GM19351 (cell line): Measurements from ENCODE around the gene BCORL1.

Source experiments
- ATAC-seq: cut with Tn5 transposase; IDR thresholded peaks from one replicate; pipeline ENCODE4 v1.9.1; 2021; ENCODE audit warnings: mild to moderate bottlenecking, moderate library complexity; ENCODE audit not compliant: unreplicated experiment

Gene BCORL1

GRCh38 chrX:130009658-130010223, 27.3 kb downstream of the BCORL1 start:
- ATAC-seq, result no peak

- no peak for ATAC-seq
These were observed 30.2 kb downstream of the BCORL1 start for GRCh38 chrX:130012683-130013082.

DNA sequence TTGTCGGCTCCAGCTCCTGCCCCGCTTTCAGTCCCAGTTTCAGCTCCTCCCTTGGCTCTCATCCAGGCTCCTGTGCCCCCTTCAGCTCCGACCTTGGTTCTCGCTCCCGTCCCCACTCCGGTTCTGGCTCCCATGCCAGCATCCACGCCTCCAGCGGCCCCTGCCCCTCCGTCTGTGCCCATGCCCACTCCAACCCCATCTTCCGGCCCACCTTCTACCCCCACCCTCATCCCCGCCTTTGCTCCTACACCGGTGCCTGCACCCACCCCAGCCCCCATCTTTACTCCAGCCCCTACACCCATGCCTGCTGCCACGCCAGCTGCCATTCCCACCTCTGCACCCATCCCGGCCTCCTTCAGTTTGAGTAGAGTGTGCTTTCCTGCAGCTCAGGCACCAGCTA, 31.2 kb downstream of the BCORL1 start:
- no peak for ATAC-seq

DNA sequence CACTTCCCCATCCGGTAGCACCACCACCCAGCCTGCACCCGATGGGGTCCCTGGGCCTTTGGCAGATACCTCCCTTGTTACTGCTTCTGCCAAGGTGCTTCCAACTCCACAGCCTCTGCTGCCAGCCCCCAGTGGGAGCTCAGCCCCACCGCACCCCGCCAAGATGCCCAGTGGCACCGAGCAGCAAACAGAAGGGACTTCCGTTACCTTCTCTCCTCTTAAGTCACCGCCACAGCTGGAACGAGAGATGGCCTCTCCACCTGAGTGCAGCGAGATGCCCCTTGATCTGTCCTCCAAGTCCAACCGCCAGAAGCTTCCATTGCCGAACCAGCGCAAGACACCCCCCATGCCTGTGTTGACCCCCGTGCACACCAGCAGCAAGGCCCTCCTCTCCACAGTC, 31.9 kb downstream of the BCORL1 start:
- no peak for ATAC-seq

GRCh38 chrX:130014770-130015169, 32.3 kb downstream of the BCORL1 start:
- no peak for ATAC-seq

DNA sequence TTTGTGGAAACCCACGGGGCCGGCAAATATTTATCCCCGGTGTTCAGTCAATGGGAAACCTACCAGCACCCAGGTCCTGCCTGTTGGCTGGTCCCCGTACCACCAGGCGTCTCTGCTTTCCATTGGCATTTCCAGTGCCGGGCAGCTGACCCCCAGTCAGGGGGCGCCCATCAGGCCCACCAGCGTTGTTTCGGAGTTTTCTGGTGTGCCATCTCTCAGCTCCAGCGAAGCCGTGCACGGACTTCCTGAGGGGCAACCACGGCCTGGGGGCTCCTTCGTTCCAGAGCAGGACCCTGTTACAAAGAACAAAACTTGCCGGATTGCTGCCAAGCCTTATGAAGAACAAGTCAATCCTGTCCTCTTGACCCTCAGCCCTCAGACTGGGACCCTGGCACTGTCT, 32.7 kb downstream of the BCORL1 start:
- no peak for ATAC-seq

DNA sequence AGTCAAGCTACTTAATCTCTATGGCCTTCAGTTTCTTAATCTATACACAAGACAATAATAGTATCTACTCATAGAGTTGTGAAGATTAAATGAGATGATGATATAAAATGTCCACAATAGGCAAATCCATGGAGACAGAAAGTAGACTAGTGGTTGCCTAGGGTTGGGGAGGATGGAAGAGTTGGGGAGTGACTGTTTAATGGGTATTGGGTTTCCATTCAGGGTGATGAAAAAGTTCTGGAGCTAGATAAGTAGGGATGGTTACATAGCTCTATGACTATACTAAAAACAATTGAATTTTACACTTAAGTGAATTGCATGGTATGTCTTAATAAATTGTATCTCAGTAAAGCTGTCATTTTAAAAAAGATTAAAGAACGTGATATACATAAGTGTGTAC, 35.7 kb downstream of the BCORL1 start:
- ATAC-seq, result no peak

DNA sequence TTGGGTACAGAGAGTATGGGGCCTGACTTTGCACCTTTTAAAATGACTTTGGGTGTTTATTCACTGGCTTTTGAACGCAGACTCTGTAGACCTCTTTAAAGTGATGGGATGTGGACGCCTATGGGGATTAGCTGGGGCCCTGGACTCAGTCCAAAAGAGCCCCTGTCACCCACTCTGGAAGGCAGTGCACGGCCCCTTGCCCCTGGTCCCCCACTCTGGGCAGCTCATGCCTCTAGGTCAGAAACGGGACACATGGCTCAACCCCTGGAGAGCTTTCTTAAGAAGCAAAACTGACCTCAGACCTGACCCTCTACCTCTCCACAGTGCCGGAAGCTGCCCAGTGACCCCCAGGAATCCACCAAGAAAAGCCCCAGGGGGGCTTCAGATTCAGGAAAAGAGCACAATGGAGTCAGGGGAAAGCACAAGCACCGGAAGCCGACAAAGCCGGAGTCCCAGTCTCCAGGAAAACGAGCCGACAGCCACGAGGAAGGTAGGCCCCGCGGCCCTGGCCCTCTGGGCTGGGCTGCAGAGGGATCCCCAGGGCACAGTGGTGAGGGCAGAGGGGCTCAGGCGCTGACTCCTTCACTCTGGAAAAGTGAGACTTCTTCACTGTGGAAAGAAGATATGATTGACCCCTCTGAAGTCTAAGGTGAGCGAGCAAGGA, 38.4 kb downstream of the BCORL1 start:
- no peak for ATAC-seq

DNA sequence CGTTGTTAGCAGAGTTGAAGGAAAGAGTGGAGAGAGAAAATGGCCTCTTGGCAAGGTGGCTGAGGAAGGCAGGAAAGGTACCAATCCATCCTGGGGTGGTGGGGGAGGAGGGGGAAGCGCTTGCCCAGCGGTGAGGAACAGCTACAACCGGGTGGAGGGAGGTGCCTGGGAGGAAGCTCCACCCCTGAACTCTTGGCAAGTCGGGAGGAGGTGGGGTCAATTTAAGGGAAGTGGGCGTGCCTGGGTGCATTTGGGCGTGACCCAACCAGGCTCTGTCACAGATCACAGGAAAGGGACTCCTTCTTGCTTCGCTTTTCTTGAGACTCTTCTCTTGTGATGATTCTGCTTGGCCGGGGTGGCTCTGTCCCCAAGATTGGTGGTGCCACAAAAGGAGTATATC, 41.7 kb downstream of the BCORL1 start:
- ATAC-seq, result peak; percentile 99

- ATAC-seq, result no peak
These were observed 42.8 kb downstream of the BCORL1 start for GRCh38 chrX:130025256-130025655.

DNA sequence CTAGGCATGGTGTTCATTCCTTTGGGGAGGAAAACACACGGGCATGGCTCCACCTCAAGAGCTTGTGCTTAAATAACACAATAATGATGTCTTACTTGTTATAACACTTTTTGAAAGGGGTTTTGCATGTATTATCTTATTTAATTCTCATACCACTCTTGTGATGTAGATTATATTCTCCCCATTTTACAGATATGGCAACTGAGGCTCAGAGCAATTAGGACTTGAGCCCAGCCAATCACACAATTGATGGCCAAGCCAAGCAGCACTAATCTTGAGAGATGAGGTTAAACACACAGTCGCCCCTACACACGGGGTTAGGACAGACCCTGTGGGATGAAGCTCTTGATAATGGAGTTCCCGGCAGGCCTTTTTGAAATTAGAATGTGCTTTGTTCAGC, 45.1 kb downstream of the BCORL1 start:
- ATAC-seq, result no peak

GRCh38 chrX:130028196-130028595, 45.8 kb downstream of the BCORL1 start:
- no peak for ATAC-seq

DNA sequence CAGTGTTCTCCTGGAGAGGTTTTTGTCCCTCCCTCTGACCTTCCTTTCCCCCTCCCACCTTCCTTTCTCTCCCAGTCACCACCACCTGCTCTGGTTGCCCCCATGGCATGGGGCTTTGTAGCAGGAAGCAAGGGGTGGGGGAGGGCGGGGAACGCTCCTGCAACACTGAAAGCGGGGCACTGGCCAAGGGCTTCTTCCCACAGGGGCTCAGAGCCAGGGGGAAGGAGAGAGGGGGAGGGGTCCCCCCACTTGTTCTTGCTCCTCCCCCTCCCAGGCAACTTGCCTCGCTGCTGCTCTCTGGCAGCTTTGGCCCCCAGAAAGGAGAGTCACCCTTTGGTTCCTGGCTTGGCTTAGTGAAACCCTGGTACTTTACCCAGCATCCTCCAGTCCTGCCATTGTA, 48.4 kb downstream of the BCORL1 start:
- no peak for ATAC-seq

- ATAC-seq, result no peak
These were observed 50.1 kb downstream of the BCORL1 start for GRCh38 chrX:130032552-130032951.

- no peak for ATAC-seq
These were observed 51.7 kb downstream of the BCORL1 start for GRCh38 chrX:130034178-130034577.

- ATAC-seq, result no peak
These were observed 57.4 kb downstream of the BCORL1 start for GRCh38 chrX:130039847-130040246.

DNA sequence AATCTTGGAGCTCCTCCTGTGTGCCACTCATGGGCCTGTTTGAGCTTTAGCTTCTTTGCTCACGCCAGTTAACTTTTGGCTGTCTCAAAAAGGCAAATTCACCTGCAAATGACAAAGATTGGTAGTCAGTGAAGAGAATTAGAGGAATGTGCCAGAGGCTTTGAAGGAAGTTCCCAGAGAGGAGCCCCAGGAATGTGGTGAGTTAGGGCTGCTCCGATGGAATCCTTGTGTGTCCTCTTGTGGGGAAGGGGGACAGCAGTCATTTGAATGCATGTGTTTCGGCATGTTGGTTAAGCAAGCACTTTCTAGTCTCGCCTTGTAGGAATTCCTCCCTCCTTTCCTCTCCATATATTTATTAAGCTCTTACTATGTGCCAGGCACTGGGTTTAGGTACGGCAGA, 65.0 kb downstream of the BCORL1 start:
- no peak for ATAC-seq

GRCh38 chrX:130048686-130049222, 66.3 kb downstream of the BCORL1 start:
- ATAC-seq, result no peak

DNA sequence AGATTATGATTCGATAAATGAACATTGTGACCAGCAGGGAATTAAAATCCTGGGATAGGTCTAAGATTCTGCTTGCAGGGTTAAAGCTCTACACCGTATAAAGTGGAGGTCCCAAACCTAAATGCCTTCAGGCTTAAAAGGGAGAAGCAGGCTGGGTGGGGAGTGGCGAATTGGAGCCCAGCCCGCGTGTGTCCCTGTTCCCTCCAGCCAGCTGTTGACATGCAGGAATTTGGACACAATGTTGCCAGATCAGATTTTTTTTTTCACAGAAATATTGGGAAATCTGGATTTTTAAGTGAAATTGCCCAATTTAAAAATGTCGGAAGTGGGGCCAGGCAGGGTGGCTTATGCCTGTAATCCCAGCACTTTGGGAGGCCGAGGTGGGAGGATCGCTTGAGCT, 67.4 kb downstream of the BCORL1 start:
- ATAC-seq, result no peak

DNA sequence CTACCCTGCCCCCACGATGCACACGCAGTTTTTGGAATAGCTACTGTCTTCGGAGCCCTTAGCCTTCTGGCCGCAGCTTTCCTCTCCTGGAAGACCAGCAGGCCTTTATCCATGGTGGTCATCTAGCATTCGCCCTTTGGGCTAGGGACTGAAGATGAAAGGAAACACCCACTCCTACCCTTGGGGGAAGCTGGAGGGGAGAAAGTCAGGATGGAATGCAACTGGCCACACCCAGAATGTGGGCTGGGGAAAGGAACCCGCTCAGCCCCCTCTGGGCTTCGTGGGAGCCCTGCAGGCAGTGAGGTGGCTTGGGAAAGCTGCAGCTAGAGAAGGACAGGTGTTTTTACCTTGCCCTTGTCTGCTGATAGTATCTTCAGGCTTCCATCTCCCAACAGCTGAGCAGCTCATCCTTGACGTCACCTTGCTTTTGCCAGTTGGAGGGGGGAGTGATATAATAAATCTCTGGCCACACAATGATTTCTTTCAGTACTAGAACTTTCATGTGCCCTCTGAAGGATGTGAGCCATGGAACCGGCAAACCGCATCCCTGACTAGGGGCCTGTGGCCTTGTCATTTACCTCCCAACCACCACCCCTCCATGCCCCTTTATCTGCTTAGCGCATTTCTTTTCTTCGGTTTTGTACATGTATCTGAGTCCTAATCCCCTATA, 68.9 kb downstream of the BCORL1 start:
- ATAC-seq, result no peak

DNA sequence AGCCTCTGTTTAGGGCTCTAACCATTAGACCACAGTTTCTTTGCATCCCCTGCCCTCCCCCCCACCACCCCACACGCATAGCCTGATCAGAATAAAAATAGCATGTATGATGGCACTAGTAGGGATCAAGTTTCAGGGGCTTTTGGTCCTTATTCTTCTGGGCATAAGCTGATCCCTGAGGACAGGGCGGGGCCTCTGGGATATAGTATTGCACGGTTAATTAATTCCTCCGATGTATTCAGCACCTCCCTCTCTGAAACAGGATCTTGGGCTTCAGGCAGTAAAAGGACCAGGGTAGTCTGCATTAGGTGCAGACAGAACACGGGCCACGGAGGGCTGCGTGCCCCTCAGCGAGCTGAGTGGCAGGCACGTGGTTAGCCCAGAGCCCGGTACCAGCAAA, 70.8 kb downstream of the BCORL1 start:
- ATAC-seq, result no peak

DNA sequence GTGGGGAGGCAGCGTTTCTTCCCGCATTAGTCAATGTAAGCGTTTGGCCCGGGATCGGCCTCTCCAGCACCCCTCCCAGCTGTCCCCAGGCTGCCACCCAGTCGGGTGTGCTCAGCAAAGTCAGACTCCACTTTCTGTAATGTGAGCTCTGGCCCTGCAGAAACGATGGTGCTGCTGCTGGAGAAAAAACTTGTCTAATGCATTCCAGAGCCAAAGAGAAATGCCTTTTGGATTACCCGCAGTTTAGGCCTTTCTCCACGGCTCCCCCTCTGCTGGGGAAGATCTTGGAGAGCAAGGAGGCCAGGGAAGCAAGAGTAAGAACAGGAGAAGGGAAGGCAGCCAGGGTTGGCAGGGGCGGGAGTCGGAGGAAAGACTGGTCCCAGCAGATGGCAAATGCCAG, 72.7 kb downstream of the BCORL1 start:
- no peak for ATAC-seq
